Measurements from ENCODE around the gene CPEB3. TPM values are rescaled to one million over a fixed set of nuclear protein-coding genes. Genes with fewer than 3 reads are reported as not detected.

Gene CPEB3
- total and polyA plus RNA-seq, 5 experiments from 2014 or later, result 0.92 to 2.9 (median 1.4) TPM

DNA sequence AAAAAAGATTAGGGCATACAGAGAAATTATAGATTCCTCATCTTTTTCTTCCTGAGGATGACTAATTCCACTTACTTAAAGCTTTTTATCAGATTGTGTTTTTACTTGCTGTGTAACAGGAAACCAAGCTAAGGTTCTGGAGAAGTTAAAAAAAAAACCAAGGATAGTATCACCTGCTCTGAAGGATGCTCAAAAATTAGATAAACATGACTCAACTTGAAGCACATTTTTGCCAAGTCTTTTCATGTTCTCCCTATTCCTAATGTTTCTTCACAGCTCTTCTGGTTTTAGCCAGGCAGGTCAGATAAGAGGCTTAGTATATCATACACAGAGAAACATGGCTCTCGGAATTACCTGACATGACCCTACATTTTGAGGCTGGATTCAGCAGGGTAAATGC is 90.3 kb downstream of the CPEB3 start:
- no peaks in the 10 kb centered on the region for H3K27me3 Mint-ChIP-seq
- H3K36me3 Mint-ChIP-seq, result no peaks in the 10 kb centered on the region
- peaks cover 0 to 2% (median 0%) of the 10 kb centered on the region in 4 donors for H3K4me1 Mint-ChIP-seq
- ATAC-seq (no peak), DNase-seq (no peak)
- no peak overlapping the region for H3K27ac Mint-ChIP-seq
- H3K4me3 Mint-ChIP-seq, result no peak overlapping the region
- POLR2A ChIA-PET, result no interaction called here
- no peaks in the 10 kb centered on the region for H3K9me3 Mint-ChIP-seq

DNA sequence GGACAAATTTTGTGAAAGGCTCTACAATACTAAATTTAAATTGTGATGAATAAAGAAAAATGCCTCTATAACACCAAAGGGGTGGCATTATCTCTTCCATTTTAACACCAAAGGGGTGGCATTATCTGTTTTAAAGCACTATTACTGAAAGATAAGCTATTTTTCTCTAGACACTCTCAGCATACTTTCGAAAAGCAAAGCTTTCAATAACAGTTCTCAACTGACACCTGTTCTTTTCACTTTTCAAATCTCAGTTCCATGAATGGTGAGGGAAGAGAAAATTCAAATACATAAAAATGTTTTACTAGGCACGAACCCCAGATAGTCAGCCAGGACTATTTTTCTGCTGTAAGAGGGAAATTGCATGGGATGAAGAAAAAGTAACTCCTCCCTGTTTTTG is 103.8 kb downstream of the CPEB3 start:
- H3K27me3 Mint-ChIP-seq, result no peaks in the 10 kb centered on the region
- H3K9me3 Mint-ChIP-seq, result no peaks in the 10 kb centered on the region
- peaks cover 0 to 2% (median 0%) of the 10 kb centered on the region in 4 donors for H3K4me1 Mint-ChIP-seq
- no peak for ATAC-seq
- no peak overlapping the region for H3K4me3 Mint-ChIP-seq
- no peak for DNase-seq
- POLR2A ChIA-PET, result no interaction called here
- peaks cover 0 to 10% (median 10%) of the 10 kb centered on the region in 3 donors for H3K36me3 Mint-ChIP-seq
- H3K27ac Mint-ChIP-seq, result no peak overlapping the region

DNA sequence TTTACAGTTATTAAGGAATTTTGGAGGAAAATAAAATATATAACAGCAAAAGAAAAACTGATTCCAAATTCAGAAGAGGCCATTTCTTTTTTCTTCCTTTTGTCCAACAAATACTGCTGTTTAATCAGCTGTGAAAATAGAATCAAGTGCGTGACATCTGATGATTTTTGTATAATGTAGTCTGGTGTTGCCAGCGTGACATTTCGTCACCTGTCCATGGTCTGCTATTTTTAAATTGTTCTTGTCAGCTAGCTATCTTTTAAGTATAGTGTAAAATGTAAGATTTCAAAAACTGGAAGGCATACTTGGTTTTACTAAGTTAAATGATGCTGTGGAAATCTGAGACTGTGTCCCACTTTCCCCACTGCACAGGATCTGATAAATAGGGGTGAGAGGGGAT is 105.9 kb downstream of the CPEB3 start:
- Mint-ChIP-seq H3K9me3 (no peaks in the 10 kb centered on the region), H3K4me3 (no peak overlapping the region), H3K4me1 (peaks cover 0 to 2% (median 0%) of the 10 kb centered on the region in 4 donors), H3K27ac (no peak overlapping the region), H3K36me3 (peaks cover 0 to 13% (median 6%) of the 10 kb centered on the region in 3 donors), H3K27me3 (no peaks in the 10 kb centered on the region)
- DNase-seq (no peak), ATAC-seq (no peak)
- POLR2A ChIA-PET, result no interaction called here

DNA sequence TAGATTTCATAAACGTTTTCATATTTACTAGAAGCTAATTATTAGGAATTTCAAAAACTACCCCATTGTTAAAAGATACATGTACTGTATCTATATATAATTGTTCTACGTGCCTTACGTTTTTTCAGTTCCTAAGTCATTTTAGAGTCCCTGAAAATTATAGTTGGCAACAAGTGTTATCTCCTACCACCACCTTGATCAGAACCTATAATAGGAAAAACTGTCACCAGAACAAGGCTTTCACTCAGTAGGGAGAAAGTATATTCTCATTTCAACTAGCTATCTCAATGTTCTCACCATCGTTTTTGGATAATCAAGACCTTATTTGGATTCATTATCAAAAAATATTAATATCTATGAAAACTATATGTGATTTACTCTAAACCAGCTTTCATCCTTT is 107.7 kb downstream of the CPEB3 start:
- Mint-ChIP-seq H3K9me3 (no peaks in the 10 kb centered on the region), H3K27me3 (no peaks in the 10 kb centered on the region), H3K4me1 (peaks cover 0 to 2% (median 0%) of the 10 kb centered on the region in 4 donors), H3K27ac (no peak overlapping the region), H3K4me3 (no peak overlapping the region), H3K36me3 (peaks cover 0 to 20% (median 11%) of the 10 kb centered on the region in 3 donors)
- POLR2A ChIA-PET, result no interaction called here
- DNase-seq, result no peak
- no peak for ATAC-seq

DNA sequence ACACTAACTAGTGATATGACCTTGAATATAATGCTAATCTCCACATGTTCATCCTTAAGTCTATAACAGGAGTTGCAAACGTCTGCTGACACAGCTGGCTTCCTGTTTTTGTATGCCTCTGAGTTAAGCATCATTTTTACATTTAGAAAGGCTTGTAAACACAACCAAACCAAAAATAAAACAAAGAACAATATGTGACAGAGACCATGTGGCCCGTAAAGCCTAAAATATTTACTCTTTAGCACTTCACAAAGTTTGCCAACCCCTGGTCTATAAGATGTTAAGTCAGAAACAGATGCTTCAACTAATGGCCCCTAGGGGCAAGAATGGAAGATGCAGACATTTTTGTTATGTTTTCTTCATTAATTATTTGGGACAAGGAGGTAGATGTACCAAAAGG is 109.3 kb downstream of the CPEB3 start:
- H3K4me3 Mint-ChIP-seq, result no peak overlapping the region
- H3K36me3 Mint-ChIP-seq, result peaks cover 0 to 25% (median 17%) of the 10 kb centered on the region in 3 donors
- no peak overlapping the region for H3K27ac Mint-ChIP-seq
- H3K4me1 Mint-ChIP-seq, result no peaks in the 10 kb centered on the region
- H3K9me3 Mint-ChIP-seq, result no peaks in the 10 kb centered on the region
- DNase-seq (no peak), ATAC-seq (no peak)
- no peaks in the 10 kb centered on the region for H3K27me3 Mint-ChIP-seq
- POLR2A ChIA-PET, result no interaction called here

DNA sequence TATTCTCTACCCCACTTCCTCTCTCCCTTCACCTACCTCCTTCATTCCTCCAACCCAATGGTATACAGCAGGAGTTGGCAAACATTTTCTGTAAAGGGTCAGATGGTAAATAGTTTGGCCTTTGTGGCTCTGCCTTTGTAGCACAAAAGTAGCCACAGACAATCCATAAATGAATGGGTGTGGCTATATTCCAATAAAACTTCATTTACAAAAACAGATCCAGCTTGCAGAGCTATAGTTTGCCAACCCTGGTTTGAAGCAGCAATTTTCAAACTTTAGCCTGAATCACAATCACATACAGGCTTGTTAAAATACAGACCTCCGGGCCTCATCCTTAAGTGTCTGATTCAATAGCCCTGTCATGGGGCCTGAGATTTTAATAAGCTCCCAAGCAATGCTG is 110.5 kb downstream of the CPEB3 start:
- no peak overlapping the region for H3K4me3 Mint-ChIP-seq
- no peaks in the 10 kb centered on the region for H3K9me3 Mint-ChIP-seq
- no peak overlapping the region for H3K27ac Mint-ChIP-seq
- H3K4me1 Mint-ChIP-seq, result no peaks in the 10 kb centered on the region
- POLR2A ChIA-PET, result no interaction called here
- ATAC-seq (no peak), DNase-seq (no peak)
- peaks cover 0 to 28% (median 26%) of the 10 kb centered on the region in 3 donors for H3K36me3 Mint-ChIP-seq
- no peaks in the 10 kb centered on the region for H3K27me3 Mint-ChIP-seq

DNA sequence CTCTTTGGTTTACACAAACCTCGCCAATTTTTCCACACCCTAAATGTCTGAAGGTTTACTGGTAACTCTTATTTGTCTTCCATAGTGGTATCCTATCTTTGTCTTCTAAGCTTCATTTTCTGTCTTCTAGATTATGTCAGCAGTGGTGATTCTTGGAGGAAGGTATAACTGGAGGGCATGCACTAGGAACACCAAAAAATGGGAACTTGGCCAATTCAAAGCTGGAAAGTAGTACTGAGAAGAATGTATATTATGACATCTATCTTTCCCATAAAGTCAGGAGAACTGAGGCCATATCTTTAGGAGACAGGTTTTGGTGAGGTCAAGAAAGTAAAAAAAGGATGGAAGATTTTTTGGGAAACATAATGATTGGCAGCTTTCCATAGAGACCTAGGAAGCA is 113.3 kb downstream of the CPEB3 start:
- Mint-ChIP-seq H3K36me3 (peaks cover 0 to 33% (median 28%) of the 10 kb centered on the region in 3 donors), H3K9me3 (no peaks in the 10 kb centered on the region)
- POLR2A ChIA-PET, result no interaction called here

DNA sequence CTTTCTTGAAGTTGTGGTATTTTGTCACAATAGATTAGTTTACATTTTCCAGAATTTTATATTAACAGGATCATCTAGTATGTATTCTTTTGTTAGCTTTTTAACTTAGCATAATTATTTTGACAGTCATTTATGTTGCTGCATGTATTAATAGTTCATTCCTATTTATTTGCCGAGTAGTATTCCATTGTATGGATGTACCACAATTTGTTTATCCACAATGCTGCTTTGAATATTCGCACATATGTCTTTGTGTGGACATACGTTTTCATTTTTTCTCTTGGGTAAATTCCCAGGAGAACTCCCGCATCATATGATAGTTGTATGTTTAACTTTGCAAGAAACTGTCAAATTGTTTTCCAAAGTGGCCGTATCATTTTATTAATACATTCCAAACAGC is 115.7 kb downstream of the CPEB3 start:
- peaks cover 0 to 37% (median 26%) of the 10 kb centered on the region in 3 donors for H3K36me3 Mint-ChIP-seq
- H3K9me3 Mint-ChIP-seq, result no peaks in the 10 kb centered on the region
- DNase-seq (no peak), ATAC-seq (no peak)
- H3K4me1 Mint-ChIP-seq, result no peaks in the 10 kb centered on the region
- no peak overlapping the region for H3K27ac Mint-ChIP-seq
- POLR2A ChIA-PET, result no interaction called here
- H3K27me3 Mint-ChIP-seq, result no peaks in the 10 kb centered on the region
- H3K4me3 Mint-ChIP-seq, result no peak overlapping the region

More for the DNA sequence above, 113.3 kb downstream of the CPEB3 start:
- Mint-ChIP-seq H3K27me3 (no peaks in the 10 kb centered on the region), H3K4me3 (no peak overlapping the region), H3K27ac (no peak overlapping the region), H3K4me1 (no peaks in the 10 kb centered on the region)
- no peak for ATAC-seq
- DNase-seq, result no peak

DNA sequence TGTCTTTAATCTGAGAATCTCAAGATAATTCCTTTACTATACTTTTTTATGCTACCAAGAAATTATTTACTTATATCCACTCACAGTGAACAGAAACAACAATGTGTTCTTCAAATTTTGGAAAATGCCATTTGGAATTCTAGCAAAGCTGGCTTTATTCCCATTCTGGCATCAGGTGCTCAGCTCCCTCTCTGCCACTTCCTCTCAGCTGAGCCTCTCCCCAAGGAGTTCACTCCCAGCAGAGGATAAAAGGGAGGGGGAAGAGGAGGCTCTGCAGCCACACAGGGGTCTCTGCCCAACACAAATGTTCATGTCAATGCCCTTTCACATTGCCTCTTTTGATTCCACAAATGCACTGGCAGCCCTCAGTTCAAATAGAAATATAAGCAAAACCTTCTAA is 116.9 kb downstream of the CPEB3 start:
- POLR2A ChIA-PET, result no interaction called here
- Mint-ChIP-seq H3K4me1 (no peaks in the 10 kb centered on the region), H3K27ac (peak overlapping the region in 1 of 10 donors; percentile 21), H3K4me3 (no peak overlapping the region), H3K27me3 (no peaks in the 10 kb centered on the region), H3K9me3 (peaks cover 0 to 10% (median 4%) of the 10 kb centered on the region in 9 donors), H3K36me3 (peaks cover 9 to 47% (median 26%) of the 10 kb centered on the region in 3 donors)
- DNase-seq (no peak), ATAC-seq (no peak)

DNA sequence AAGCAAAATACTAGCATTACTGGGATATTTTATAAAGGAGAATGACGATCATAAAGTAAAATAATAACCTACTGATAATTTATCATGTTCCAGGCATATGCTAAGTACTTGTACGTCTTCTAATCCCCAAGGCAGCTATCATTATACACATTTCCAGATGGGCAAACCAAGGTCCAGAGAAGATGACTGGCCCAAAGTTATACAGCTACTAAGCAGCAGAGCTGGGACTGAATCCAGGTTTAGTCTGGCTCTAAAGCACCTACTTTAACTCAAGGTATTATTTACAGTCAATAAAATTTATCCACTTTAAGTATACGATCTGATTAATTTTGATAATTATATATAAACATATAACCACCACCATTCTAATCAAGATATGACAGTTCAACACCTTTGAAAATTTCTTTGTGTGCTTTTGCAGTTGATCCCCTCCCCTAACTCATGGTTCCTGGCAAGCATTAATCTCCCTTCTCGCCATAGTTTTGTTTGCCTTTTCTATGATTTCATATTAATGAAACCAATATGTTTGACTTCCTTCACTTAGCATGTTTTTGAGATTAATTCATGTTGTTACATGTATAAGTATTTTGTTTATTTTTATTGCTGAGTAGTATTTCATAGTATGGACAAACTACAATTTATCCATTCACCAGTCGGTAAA is 126.7 kb downstream of the CPEB3 start:
- Mint-ChIP-seq H3K9me3 (peaks cover 0 to 21% (median 2%) of the 10 kb centered on the region in 9 donors), H3K4me1 (peaks cover 0 to 2% (median 0%) of the 10 kb centered on the region in 4 donors), H3K27me3 (no peaks in the 10 kb centered on the region), H3K36me3 (peaks cover 12 to 33% (median 13%) of the 10 kb centered on the region in 3 donors), H3K4me3 (no peak overlapping the region), H3K27ac (no peak overlapping the region)
- ATAC-seq, result no peak
- POLR2A ChIA-PET, result no interaction called here
- no peak for DNase-seq

DNA sequence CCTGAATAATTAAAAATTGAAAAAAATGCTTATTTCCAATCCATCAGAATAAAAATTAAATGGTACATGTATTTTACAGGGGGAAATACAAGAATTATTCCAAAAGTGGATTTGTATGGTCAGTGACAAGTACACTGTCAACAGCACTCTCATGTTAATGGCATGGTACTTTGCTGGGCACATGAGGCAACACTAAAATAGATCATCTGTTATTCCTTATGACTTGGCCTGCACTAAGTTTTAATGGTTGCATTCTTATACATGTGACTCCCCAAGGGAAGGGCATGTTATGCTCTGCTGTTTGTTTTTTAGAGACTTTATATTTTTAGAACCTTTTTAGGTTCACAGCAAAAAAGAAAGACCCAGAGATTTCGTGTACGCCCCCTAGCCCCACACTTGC is 128.3 kb downstream of the CPEB3 start:
- peaks cover 12 to 22% (median 12%) of the 10 kb centered on the region in 3 donors for H3K36me3 Mint-ChIP-seq
- DNase-seq (no peak), ATAC-seq (no peak)
- no peak overlapping the region for H3K4me3 Mint-ChIP-seq
- peaks cover 0 to 11% (median 0%) of the 10 kb centered on the region in 9 donors for H3K9me3 Mint-ChIP-seq
- H3K27me3 Mint-ChIP-seq, result no peaks in the 10 kb centered on the region
- H3K4me1 Mint-ChIP-seq, result peaks cover 0 to 2% (median 0%) of the 10 kb centered on the region in 4 donors
- no peak overlapping the region for H3K27ac Mint-ChIP-seq
- POLR2A ChIA-PET, result no interaction called here

DNA sequence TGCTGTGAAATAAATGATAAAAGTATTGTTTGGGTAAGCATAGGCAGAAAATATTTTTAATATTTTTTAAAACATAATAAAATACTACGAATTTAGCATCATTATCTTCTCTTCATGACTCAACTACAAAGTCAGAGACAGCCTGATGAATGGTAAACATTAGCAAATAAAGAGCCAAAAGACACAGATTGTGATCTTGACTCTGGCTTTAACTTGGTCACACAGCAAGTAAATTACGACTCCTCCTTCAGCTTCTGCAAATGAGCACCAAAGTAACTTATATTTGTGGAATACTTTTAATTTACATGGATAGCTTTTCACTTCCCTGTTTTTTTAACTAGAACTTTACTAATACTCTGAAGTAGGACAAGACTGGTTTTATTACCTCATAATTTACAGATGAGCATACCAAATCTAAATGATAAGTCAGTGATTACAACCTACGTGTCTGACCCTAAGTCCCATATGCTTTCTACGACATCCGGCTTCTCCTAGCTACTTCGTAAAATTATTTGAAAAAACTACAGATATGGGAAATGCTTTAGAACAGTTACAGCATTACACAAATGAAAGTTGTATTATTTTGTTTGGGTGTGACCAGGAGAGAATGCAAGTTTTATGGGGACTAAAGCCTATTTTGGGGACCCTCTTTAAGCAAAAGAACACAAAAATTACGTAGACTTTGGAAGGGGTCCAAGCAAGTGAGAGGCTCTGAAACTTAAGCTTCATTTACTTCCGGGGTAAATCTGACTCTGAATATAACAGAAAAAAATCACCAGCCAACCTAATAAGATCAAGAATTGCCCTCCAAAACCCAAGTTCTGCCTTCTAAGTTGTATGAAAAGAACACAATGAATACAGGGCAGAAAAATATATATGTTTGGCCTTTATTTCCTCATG is 133.8 kb downstream of the CPEB3 start:
- ATAC-seq, result no peak
- POLR2A ChIA-PET, result no interaction called here

DNA sequence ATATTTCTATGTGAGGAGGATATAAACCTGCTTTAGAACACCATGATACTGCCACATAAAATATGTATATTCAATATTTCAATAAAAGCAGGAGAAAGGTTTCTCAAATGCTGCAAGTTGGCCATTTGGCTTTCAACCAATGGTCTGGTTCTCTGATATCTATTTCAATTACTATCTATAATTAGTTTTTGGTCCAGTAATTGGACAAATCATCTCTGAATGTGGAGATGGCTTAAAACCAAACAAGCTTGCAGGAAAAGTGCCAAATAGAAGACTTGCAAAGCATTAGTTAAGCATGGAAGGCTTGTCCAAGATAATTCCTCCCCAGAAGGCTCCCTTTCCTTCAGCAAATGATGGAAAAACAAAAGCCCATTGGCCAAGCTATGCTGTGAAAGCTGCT is 140.1 kb downstream of the CPEB3 start:
- no peaks in the 10 kb centered on the region for H3K9me3 Mint-ChIP-seq
- ATAC-seq (no peak), DNase-seq (no peak)
- peaks cover 5 to 11% (median 7%) of the 10 kb centered on the region in 4 donors for H3K4me1 Mint-ChIP-seq
- H3K27ac Mint-ChIP-seq, result no peak overlapping the region
- no peaks in the 10 kb centered on the region for H3K36me3 Mint-ChIP-seq
- H3K4me3 Mint-ChIP-seq, result no peak overlapping the region
- H3K27me3 Mint-ChIP-seq, result no peaks in the 10 kb centered on the region
- POLR2A ChIA-PET, result interaction anchor here (0.6 kb wide), 1 partner anchor 200 kb away, joined by 5 read pairs; no protein-coding TSS in a partner anchor

More for the DNA sequence above, 133.8 kb downstream of the CPEB3 start:
- no peak for DNase-seq
- Mint-ChIP-seq H3K4me3 (no peak overlapping the region), H3K4me1 (peaks cover 0 to 4% (median 0%) of the 10 kb centered on the region in 4 donors), H3K36me3 (peaks cover 0 to 8% (median 0%) of the 10 kb centered on the region in 3 donors), H3K27me3 (no peaks in the 10 kb centered on the region), H3K9me3 (no peaks in the 10 kb centered on the region), H3K27ac (no peak overlapping the region)

Data from naive thymus-derived CD8-positive, alpha-beta T cell (primary cell).